ENCODE results near the gene APEX1. TPM values are rescaled to one million over a fixed set of nuclear protein-coding genes. Genes with fewer than 3 reads are reported as not detected.
A peak's percentile ranks its signal among the peaks of the same experiment; 100 is the strongest.

Gene APEX1
- total RNA-seq, 1 experiment from 2014 or later, result 324 TPM

DNA sequence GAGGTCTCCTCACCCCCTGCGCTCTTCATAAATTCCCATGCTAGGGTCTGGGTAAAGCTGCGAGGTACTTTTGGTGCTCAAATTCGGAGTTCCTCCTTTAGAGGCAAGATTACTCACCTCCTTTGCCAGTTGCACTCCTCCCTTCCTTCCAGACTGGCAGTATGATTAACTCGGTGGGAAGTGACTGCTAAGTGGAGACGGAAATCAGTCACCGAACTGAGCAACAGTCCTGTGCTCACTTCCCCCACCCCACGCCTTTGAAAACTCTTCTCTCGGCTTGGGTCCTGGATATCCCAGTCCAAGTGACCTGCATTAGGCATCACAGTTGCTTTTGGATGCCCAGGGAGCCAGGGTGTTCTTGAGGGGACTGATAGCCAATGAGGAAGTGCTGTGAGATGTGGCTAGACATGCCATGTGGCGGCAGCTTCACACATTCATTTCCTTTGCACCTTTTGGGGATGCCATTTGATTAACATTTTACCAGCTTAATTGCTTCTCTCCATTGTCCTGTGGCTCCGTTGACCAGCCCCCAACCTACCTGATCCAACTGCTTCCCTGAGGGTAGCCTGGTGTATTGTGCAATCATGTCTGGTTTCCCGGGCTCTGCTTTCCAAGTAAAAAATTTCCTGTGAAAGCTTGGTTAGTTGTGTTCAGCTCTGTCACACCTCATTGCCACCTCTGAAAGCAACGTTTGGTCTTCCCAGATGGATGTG lies 15.0 kb downstream of the APEX1 start:
- DNase-seq (ENCODE audit: low spot score), result no peak
- ChIA-PET CTCF (interaction anchor here (0.8 to 2.5 kb wide), 7 partner anchors 9 to 143 kb away, joined by 3 to 10 read pairs (median 4); partner anchors contain the start of gene PIP4P1), POLR2A (interaction anchor here (0.6 to 2.4 kb wide), 6 partner anchors 8 to 139 kb away, joined by 3 to 19 read pairs (median 4); partner anchors contain the start of genes APEX1, CCNB1IP1, OSGEP and PARP2)
- Mint-ChIP-seq H3K27ac (peak overlapping the region; percentile 98), H3K4me3 (peak overlapping the region; percentile 99), H3K27me3 (ENCODE audit: low read depth) (peaks cover 6% of the 10 kb centered on the region; the same call in 1 of the 2 replicates), H3K4me1 (peaks cover 19% of the 10 kb centered on the region), H3K36me3 (peaks cover 33% of the 10 kb centered on the region), H3K9me3 (no peaks in the 10 kb centered on the region)
- peak; percentile 7 for ATAC-seq
- 0 out of 2 replicates have a peak, but pooled peaks have one; percentile 23 for TF ChIP-seq GABPB1 (CRISPR knock-in tag; IDR thresholded peaks at IDR 0.05)
- TF ChIP-seq, protein P1, sequence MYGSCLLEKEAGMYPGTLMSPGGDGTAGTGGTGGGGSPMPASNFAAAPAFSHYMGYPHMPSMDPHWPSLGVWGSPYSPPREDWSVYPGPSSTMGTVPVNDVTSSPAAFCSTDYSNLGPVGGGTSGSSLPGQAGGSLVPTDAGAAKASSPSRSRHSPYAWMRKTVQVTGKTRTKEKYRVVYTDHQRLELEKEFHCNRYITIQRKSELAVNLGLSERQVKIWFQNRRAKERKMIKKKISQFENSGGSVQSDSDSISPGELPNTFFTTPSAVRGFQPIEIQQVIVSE (CRISPR knock-in tag; IDR thresholded peaks at IDR 0.05; ENCODE audit: borderline replicate concordance), result no peak

DNA sequence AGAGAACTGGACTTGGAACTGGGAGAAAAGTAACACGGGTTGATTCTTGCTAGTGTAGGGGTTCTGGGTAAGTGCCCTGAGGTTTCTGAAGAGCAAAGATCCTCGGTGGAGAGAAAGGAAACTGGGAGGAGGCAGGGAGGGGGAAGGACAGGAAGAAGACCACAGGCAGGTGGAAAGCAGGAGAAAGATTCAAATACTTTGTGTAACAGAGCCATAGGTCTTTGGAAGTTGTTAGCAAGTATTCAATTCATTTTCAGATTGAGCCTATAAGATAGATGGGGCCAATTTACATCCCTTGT lies 15.5 kb downstream of the APEX1 start:
- POLR2A ChIA-PET, result interaction anchor here (0.6 to 2.4 kb wide), 4 partner anchors 9 to 138 kb away, joined by 3 to 19 read pairs (median 10); partner anchors contain the start of genes APEX1, CCNB1IP1, OSGEP and PARP2
- ATAC-seq (peak; percentile 2; the same call in 1 of the 2 replicates), DNase-seq (ENCODE audit: low spot score) (no peak)
- CTCF ChIA-PET, result interaction anchor here (1.2 to 2.5 kb wide), 5 partner anchors 55 to 143 kb away, joined by 3 to 10 read pairs (median 3); no protein-coding TSS in a partner anchor
- H3K4me1 Mint-ChIP-seq, result peaks cover 19% of the 10 kb centered on the region
- H3K4me3 Mint-ChIP-seq, result peak overlapping the region; percentile 99
- no peak for TF ChIP-seq PRRX2 (CRISPR knock-in tag; IDR thresholded peaks at IDR 0.05)
- TF ChIP-seq ZNF121 (CRISPR knock-in tag; IDR thresholded peaks at IDR 0.05), result no peak
- TF ChIP-seq, protein P2, sequence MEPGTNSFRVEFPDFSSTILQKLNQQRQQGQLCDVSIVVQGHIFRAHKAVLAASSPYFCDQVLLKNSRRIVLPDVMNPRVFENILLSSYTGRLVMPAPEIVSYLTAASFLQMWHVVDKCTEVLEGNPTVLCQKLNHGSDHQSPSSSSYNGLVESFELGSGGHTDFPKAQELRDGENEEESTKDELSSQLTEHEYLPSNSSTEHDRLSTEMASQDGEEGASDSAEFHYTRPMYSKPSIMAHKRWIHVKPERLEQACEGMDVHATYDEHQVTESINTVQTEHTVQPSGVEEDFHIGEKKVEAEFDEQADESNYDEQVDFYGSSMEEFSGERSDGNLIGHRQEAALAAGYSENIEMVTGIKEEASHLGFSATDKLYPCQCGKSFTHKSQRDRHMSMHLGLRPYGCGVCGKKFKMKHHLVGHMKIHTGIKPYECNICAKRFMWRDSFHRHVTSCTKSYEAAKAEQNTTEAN (CRISPR knock-in tag; IDR thresholded peaks at IDR 0.05), result no peak
- TF ChIP-seq, protein P3, sequence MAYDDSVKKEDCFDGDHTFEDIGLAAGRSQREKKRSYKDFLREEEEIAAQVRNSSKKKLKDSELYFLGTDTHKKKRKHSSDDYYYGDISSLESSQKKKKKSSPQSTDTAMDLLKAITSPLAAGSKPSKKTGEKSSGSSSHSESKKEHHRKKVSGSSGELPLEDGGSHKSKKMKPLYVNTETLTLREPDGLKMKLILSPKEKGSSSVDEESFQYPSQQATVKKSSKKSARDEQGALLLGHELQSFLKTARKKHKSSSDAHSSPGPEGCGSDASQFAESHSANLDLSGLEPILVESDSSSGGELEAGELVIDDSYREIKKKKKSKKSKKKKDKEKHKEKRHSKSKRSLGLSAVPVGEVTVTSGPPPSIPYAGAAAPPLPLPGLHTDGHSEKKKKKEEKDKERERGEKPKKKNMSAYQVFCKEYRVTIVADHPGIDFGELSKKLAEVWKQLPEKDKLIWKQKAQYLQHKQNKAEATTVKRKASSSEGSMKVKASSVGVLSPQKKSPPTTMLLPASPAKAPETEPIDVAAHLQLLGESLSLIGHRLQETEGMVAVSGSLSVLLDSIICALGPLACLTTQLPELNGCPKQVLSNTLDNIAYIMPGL (CRISPR knock-in tag; IDR thresholded peaks at IDR 0.05), result no peak
- TF ChIP-seq ZNF671 (CRISPR knock-in tag; IDR thresholded peaks at IDR 0.05), result no peak
- TF ChIP-seq, protein P4, sequence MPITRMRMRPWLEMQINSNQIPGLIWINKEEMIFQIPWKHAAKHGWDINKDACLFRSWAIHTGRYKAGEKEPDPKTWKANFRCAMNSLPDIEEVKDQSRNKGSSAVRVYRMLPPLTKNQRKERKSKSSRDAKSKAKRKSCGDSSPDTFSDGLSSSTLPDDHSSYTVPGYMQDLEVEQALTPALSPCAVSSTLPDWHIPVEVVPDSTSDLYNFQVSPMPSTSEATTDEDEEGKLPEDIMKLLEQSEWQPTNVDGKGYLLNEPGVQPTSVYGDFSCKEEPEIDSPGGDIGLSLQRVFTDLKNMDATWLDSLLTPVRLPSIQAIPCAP (CRISPR knock-in tag; IDR thresholded peaks at IDR 0.05), result no peak
- TF ChIP-seq ZNF232 (CRISPR knock-in tag; IDR thresholded peaks at IDR 0.05), result no peak
- TF ChIP-seq ZNF317 (CRISPR knock-in tag; IDR thresholded peaks at IDR 0.05; ENCODE audit: borderline replicate concordance, low read depth), result no peak
- peaks cover 6% of the 10 kb centered on the region; the same call in 1 of the 2 replicates for H3K27me3 Mint-ChIP-seq (ENCODE audit: low read depth)
- peak overlapping the region; percentile 21 for H3K27ac Mint-ChIP-seq
- no peaks in the 10 kb centered on the region for H3K9me3 Mint-ChIP-seq
- H3K36me3 Mint-ChIP-seq, result peaks cover 38% of the 10 kb centered on the region

DNA sequence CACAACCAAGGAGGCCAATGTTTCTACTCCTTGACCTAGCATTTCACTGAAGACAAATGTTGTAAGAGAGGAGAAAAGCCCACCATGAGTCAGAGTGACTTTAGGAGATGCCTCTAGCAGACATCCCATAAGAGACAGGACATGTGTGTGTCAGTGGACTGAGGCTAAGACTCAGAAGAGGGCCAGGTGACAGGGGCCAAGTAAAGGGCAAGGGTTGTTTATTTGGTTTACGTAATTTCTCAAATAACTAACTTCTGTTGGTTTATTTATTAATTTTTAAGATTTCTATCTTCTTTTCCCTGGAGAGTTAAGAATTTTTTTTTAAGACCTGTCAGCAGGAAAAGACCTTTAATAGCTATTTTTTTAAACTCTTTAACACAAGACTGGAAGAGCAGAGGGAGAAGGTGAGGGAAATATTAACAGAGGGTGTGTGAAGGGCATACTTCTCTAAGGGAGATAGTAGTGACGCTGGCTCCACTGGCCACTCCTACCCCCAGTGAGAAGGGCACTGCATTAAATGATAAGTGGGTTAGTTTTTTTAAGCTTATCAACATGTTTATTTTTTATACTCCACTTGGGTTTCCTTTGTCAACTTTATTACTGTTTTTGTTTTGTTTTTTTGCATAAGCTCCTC lies 17.6 kb downstream of the APEX1 start:
- H3K4me3 Mint-ChIP-seq, result no peak overlapping the region
- 0 out of 2 replicates have a peak, but pooled peaks cover 2% of the 10 kb centered on the region for H3K27me3 Mint-ChIP-seq (ENCODE audit: low read depth)
- ATAC-seq, result no peak
- no peak for DNase-seq (ENCODE audit: low spot score)
- CTCF ChIA-PET, result no interaction called here
- POLR2A ChIA-PET, result no interaction called here
- peaks cover 19% of the 10 kb centered on the region for H3K4me1 Mint-ChIP-seq
- H3K9me3 Mint-ChIP-seq, result no peaks in the 10 kb centered on the region
- no peak for TF ChIP-seq TEAD1 (CRISPR knock-in tag; IDR thresholded peaks at IDR 0.05)
- TF ChIP-seq, protein P5, sequence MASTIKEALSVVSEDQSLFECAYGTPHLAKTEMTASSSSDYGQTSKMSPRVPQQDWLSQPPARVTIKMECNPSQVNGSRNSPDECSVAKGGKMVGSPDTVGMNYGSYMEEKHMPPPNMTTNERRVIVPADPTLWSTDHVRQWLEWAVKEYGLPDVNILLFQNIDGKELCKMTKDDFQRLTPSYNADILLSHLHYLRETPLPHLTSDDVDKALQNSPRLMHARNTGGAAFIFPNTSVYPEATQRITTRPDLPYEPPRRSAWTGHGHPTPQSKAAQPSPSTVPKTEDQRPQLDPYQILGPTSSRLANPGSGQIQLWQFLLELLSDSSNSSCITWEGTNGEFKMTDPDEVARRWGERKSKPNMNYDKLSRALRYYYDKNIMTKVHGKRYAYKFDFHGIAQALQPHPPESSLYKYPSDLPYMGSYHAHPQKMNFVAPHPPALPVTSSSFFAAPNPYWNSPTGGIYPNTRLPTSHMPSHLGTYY (CRISPR knock-in tag; IDR thresholded peaks at IDR 0.05), result no peak
- TF ChIP-seq, protein P4 (CRISPR knock-in tag; IDR thresholded peaks at IDR 0.05), result no peak
- TF ChIP-seq FOXK1 (CRISPR knock-in tag; IDR thresholded peaks at IDR 0.05), result no peak
- TF ChIP-seq ZNF317 (CRISPR knock-in tag; IDR thresholded peaks at IDR 0.05; ENCODE audit: borderline replicate concordance, low read depth), result no peak
- TF ChIP-seq CREB1 (CRISPR knock-in tag; IDR thresholded peaks at IDR 0.05), result no peak
- TF ChIP-seq ZNF219 (CRISPR knock-in tag; IDR thresholded peaks at IDR 0.05; ENCODE audit: borderline replicate concordance), result no peak
- no peak for TF ChIP-seq ZNF232 (CRISPR knock-in tag; IDR thresholded peaks at IDR 0.05)
- TF ChIP-seq, protein P6, sequence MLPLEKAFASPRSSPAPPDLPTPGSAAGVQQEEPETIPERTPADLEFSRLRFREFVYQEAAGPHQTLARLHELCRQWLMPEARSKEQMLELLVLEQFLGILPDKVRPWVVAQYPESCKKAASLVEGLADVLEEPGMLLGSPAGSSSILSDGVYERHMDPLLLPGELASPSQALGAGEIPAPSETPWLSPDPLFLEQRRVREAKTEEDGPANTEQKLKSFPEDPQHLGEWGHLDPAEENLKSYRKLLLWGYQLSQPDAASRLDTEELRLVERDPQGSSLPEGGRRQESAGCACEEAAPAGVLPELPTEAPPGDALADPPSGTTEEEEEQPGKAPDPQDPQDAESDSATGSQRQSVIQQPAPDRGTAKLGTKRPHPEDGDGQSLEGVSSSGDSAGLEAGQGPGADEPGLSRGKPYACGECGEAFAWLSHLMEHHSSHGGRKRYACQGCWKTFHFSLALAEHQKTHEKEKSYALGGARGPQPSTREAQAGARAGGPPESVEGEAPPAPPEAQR (CRISPR knock-in tag; IDR thresholded peaks at IDR 0.05), result no peak
- no peak overlapping the region for H3K27ac Mint-ChIP-seq
- peaks cover 59% of the 10 kb centered on the region for H3K36me3 Mint-ChIP-seq
